Left cardiac atrium (tissue), 4 donors: Measurements from ENCODE around the gene PRLH. TPM values are rescaled to one million over a fixed set of nuclear protein-coding genes. Genes with fewer than 3 reads are reported as not detected.

Experiments used
- ATAC-seq, 2 donors: fragments of 200-7000 bp; cut with Tn5 transposase; one replicate each; pipeline ENCODE4 v1.9.1; 2020; ENCODE audit warnings: mild to moderate bottlenecking in 2 of 2, moderate library complexity in 2 of 2
- DNase-seq: peaks from one replicate; pipeline ENCODE4 v3.0.0-alpha.2; 2020
- intact Hi-C, 2 donors: fragments of 100-400 bp; cut with DNase I; formaldehyde crosslinking; loops; one replicate each; pipeline versions ENCODE4 v1.14.1 to v1.15.1; 2022 to 2023
- total RNA-seq, 2 donors: library from RNA; stranded (reverse); fragmentation: NEBNext Ultra II Directional; extraction: Animal tissue kit (Norgen Biotek cat#: 25700); gene quantifications; one replicate each; pipeline ENCODE4 v1.2.1, GENCODE V29; 2021
- donor health status: DM: no; HTN: yes; CAD: no.
- donor health status: DM: no; HTN: yes; CAD: no; lungs with severe emphysema.
- donor health status: DM: yes; HTN: yes; CAD: no.
- donor health status: Dilated cardiomyopathy.

Gene PRLH
- total RNA-seq, 2 donors from 2014 or later: not detected

DNA sequence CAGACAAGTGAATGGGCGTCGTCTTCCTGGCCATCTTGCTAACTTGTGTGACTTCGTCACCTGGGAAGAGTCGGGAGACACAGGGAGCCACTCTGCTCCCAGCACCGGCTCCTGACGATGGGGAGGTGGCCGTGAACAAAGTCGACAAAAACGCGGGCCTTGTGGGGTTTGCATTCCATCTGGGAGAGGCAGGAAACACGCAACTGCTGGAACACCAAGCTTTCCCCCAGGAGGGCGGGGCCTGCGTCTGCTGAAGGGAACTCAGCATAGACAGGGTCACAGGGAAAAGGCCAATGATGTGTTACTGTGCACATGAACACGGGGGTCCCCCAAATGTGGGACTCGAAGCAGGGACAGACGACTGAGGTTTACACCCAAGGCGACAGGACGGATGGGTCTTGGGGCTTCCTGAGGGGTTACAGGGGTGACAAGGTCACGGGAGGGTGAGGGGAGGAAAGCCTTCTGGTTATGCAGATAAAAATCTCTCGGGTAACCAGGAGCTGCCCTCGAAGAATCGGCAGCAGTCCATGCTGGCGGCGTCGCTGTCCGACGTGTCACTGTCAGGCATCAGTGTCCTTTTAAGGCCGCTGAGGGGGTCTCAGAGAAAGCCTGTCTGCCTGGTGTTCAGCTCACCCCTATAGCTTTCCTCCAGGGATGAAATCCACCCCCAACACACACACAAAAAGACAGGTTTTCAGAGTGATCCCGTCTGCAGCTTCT lies 28.2 kb upstream of the PRLH start:
- no peak for DNase-seq
- intact Hi-C loops: no loop called here
- no peak for ATAC-seq

DNA sequence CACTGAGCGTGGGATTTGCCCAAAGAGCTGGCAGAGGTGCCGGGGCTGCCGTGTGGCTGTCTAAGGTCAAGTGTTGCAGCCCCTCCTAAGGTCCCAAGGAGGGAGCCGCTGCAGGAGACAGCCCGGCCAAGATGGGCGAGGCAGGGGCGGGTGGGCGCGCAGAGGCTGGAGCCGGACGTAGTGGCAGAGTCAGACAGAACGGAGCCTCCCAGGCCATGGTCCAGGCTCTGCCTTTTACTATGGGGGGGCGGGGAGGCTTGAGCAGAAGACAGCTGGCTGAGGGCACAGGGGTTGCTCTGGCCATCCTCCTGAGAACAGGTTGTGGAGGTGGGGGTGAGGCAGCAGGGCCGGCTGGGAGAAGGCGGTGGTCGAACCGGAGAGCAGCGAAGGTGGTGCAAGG lies 27.5 kb upstream of the PRLH start:
- DNase-seq: no peak
- intact Hi-C loops: no loop called here
- no peak for ATAC-seq

DNA sequence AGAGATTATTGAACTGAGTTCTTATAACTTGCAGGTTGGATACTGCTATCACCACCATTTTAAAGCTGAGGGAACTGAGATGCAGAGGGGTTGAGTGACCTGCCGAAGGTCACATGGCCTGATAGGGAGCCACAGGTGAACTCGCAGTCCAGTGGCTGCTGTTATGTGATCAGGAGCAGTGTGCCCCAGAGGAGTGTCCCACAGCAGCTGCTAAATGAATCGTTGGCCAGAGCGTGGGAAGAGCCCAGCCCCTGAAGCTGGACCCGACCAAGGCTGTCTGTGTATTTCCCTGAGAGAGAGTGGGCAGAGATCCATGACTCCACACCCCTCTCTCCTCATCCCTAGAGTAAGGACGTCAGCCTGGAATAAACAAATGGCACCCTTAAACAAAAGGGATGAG lies 26.7 kb upstream of the PRLH start:
- intact Hi-C loops: no loop called here
- ATAC-seq (peak in 1 of 2 donors; percentile 25), DNase-seq (no peak)

DNA sequence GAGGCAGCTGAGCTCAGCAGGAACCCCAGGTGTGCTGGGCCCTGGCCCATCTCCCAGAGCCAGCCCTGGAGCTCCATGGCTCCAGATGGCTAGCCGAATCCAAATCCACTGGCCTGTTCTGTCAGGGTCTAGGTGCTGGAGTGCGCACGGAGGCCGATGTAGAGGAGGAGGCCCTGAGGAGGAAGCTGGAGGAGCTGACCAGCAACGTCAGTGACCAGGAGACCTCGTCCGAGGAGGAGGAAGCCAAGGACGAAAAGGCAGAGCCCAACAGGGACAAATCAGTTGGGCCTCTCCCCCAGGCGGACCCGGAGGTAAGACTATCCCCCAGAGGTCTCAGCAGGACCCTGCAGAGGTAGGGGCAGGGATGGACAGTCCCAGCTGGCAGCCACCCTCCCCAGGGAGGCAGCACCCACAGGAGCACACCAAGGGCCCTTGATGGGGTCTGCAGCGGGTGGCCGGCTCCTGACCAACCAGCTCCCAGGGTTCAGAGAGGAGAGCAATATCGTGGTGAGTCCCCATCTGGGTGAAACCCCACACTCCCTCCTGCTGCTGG lies 26.1 kb upstream of the PRLH start:
- intact Hi-C loops: no loop called here
- no peak for DNase-seq
- ATAC-seq: peak in 1 of 2 donors; percentile 29

DNA sequence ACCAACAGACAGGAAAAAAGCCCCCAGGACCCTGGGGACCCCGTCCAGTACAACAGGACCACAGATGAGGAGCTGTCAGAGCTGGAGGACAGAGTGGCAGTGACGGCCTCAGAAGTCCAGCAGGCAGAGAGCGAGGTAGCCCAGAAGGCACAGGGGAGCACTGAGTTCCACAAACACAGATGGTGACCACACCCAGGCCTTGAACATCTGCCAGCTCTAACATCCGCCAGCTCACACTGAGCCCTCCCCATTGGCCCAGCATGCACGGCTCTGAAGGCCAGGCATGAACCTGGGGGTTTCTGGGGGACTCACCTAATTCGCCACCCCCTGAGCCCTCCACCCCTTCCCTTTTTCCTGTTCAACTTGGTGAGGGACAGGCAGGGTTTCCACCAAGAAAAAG lies 25.6 kb upstream of the PRLH start:
- peak; percentile 19 to 87 for ATAC-seq
- peak; percentile 82 for DNase-seq
- intact Hi-C loops: no loop called here

DNA sequence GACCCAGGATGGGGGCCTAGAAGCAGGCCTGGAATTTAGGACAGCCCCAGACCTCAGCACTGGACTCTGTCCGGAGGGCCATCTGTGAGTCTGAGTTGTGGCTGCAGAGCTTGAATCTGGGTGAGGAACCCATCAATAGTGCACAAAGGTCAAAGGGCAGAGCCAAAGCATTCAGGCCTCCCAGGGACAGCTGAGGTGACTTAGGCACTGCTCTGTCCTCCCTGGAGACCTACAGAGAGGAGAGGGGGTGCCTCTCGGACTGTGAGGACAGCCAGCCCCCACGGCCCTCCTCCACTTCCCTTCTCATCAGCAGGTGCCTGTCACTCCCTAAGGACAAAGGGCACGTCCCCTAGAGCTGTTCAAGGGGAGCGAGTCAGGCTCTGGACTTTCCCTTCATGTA lies 25.1 kb upstream of the PRLH start:
- intact Hi-C loops: no loop called here
- ATAC-seq: no peak
- no peak for DNase-seq

DNA sequence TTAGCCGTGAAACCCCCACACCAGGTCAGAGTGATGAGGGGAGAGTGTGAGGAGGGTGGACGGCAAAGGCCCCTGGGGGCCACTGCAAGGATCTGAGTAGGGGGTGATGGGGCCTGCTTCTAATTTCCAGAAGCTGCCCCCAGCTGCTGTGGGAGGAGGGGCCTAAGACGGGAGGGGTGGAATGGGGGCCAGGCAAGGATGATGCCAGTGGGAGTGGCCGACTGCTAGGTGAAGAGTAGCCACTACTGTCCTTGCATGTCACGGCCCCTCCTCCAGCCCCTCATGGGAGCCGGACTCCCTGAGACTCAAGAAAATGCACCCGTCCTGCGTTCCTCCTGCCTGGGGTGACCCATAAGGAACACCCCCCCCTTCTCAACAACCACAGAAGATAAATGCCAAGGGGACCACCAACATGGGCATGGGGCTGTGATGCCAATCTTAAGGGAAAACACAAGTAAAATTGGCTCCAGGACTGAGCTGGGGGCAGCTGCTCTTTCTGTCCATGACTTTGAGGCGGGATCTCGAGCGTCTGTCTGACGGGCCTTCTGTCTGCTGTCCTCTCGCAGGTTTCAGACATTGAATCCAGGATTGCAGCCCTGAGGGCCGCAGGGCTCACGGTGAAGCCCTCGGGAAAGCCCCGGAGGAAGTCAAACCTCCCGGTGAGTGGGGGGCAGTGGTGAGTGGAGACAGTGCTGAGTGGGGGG lies 24.2 kb upstream of the PRLH start:
- ATAC-seq (no peak), DNase-seq (no peak)
- intact Hi-C loops: no loop called here

DNA sequence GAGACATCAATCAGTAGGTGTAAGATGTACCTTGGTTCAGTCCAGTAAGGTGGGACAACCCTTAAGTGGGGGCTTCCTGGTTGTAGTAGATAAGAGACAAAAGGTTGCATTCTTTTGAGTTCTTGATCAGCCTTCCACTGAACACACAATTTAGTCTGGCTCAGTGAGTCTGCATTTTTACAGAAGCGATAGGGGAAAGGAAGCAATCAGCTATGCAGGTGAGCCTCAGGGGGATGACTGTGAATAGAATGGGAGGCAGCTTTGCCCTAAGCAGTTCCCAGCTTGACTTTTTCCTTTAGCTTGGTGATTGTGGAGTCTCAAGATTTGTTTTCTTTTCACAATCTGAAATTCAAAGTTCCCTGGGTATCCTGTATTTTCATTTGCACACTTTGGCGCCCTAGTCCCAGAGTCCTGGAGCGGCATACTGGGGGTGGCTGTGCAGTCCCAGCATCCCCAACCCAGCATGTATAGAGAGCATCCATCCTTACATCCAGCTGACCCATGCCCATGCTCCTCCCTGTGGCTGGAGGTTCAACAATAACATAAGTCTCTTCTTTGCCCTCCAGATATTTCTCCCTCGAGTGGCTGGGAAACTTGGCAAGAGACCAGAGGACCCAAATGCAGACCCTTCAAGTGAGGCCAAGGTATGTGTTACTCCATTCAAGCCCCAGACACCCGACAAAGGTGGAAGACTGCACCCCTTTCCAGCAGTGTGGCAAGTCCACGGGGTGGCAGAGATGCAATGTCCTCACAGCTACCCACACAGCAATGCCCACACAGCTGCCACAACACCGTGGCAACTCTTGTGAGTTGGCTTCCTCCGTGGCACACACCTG lies 20.1 kb upstream of the PRLH start:
- ATAC-seq (no peak), DNase-seq (no peak)
- intact Hi-C loops: no loop called here

DNA sequence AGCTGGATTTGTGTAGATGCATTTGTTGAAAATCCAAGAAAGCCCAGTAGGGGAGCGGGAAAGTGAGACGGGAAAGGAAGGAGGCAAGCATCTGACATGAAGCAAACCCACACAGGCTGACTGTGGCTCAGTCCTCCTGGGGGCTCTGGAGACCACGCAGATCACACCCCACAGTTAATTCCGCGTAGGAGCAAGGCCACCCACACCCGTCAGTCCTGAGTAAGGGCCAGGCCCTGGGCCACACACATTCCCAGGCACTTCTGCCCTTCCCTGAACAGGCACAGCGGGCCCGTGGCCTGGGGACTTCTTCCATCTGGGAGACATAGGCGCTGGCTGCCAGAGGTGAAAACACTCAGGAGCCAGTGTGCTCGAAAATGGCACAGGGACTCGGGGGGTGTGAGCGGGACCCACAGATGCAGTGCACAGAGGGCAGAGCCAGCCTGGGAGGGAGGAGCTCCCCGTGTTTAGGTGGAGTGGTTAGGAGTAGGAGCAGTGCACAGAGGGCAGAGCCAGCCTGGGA lies 19.4 kb upstream of the PRLH start:
- ATAC-seq (no peak), DNase-seq (no peak)
- intact Hi-C loops: no loop called here

DNA sequence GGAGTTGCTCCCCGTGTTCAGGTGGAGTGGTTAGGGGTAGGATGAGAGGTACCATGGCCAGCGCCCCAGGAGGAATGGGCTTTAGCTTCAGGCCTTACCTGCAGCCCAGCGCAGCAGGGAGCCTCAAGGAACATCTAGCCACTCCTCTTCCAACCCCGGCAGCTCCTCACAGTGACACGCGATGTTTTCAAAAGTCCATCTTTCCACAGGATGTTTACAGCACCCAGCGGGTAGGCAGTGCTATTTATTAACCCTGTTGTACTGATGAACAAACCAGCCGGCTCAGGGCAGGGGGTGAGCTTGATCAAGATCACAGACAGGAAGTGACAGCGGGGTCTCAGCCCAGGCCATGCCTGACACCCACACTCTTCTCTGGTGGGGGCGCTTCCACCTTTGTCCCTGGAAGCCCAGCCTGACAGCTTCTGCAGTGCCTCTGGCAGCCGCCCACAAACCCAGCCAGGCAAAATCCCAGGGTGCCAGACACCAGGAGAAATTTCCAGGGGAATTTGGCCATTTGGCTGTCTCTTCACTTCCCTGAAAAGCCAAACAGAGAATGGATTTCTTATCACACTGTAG lies 18.4 kb upstream of the PRLH start:
- intact Hi-C loops: no loop called here
- DNase-seq (no peak), ATAC-seq (no peak)

DNA sequence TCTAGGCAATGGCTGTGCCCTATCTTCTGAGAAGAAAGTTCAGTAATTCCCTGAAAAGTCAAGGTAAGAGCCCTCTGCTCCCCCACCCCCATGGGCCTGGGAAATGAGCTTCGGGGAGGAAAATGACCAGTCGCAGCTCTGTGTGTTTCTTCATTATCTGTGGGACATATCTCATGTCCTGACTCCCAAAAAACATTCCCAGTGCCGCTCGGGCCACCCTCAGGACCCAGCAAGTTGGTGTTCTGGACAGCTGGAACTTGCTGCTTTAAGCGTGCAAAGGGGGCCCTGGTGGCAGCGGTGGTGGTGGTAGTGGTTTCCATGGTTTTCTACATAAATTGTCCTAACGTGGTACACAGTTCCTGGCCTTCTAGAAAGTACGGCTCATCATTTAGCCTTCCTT lies 17.2 kb upstream of the PRLH start:
- ATAC-seq (no peak), DNase-seq (no peak)
- intact Hi-C loops: no loop called here

DNA sequence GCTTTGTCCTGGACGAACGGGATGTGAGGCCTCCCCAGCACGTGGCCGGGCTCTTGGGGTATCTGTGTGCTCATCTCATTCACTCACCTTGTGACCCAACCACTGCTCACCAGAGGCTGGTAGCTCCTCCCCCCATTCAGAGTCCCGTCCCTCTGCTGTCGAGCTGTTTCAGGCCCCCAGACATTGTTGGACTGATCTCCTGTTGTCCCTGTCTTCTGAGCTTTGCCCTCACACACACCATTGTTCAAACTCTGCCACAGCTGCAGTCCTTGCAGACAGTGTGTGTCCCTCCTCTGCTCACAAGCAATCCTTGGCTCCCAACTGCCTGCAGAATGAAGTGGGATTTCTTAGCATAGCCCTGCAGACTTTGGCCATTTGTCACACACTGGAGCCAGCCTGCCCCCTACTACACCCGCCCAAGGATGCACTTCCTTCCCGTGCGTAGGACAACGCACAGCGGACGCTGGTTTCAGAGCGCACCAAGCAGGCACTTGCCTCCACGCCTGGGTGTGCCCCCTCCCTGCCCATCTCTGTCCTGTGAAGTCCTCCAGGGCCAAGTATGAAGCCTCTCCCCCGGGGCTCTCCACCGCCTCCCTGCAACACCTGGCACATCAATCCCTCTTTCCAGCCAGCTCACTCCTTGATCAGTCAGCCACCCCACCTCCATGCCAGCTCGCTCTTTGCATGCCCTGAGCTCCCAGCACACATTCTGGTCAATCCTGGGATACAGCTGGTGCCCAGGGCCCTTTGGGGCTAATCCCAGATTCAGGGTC lies 16.5 kb upstream of the PRLH start:
- DNase-seq: no peak
- ATAC-seq: peak; percentile 24 to 51
- intact Hi-C loops: no loop called here

DNA sequence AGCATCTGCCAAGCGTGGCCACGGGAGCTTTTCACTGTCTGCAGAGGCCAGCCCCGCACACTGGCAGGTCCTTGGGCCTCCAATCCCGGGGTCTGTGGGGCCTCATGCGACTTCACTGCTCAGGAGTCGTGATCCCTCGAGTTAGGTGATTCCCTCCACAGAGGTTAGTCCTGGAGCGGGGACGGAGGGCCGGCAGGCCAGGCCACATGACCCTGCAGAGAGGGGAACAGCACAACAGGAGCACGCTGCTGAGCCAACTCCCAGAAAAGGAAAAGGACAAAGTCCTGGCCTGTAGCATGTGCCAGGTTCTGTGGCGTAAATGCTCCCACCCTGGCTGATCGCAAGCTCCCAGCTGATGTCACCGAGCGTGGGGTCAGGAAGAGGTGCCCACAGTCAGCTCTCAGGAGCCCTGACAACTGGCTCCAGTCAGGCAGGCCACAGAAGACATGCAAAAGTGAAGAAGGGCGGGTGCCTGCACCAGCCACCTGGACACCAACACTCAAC lies 15.3 kb upstream of the PRLH start:
- DNase-seq (no peak), ATAC-seq (no peak)
- intact Hi-C loops: no loop called here

DNA sequence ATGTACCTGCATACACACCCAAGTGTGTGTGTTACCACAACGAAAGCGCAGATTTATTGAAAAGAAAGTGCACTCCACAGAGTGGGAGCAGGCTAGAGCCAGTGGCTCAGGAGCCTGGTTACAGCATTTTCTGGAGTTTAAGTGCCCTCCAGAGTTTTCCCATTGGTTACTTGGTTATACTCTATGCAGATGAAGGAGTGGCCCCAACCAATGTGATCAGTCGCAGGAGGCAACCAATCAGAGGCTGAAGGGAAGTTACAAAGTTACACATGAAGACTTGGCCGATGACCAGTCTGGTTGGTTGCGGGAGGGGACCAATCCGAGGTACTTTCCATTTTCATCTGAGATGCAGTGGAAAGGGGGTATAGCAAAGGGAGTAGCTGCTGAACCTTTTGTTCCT lies 13.5 kb upstream of the PRLH start:
- DNase-seq (no peak), ATAC-seq (no peak)
- intact Hi-C loops: no loop called here

DNA sequence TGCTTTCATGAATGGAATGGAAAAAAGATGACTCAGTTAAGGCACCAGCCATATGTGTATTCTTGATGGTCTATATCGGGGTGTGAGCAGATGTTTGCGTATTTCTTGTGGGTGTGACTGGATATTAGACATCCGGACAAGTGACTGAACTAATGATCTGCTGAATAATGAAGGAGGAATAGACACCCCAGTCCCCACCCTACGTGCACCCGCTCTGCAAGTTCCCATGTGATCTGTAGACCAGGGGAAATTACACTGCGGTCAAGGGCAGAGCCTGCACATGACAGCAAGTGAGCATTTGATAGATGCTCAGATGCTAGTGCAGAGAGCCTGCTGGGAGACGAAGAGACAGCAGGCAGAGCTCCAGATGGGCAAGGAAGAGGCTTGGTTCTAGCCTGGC lies 12.4 kb upstream of the PRLH start:
- ATAC-seq (no peak), DNase-seq (no peak)
- intact Hi-C loops: no loop called here

DNA sequence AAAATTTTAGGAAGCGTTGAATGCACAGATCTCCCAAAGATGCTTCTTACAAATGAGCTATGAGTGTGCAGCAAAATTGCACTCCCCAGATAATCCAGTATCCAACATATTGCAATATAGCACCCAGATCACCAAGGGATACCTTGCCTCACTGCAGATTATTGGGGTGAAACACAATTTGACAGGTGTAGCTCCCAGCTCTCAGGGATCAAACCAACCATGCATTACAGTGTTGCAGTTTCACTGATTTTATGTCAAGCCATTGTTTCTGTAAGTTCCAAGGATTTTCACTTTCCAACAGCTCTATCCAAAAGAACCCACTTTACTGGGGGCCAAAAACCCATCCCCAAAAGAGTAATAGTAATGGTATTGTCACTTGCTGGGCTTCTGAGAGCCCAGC lies 10.8 kb upstream of the PRLH start:
- intact Hi-C loops: no loop called here
- ATAC-seq: no peak

DNA sequence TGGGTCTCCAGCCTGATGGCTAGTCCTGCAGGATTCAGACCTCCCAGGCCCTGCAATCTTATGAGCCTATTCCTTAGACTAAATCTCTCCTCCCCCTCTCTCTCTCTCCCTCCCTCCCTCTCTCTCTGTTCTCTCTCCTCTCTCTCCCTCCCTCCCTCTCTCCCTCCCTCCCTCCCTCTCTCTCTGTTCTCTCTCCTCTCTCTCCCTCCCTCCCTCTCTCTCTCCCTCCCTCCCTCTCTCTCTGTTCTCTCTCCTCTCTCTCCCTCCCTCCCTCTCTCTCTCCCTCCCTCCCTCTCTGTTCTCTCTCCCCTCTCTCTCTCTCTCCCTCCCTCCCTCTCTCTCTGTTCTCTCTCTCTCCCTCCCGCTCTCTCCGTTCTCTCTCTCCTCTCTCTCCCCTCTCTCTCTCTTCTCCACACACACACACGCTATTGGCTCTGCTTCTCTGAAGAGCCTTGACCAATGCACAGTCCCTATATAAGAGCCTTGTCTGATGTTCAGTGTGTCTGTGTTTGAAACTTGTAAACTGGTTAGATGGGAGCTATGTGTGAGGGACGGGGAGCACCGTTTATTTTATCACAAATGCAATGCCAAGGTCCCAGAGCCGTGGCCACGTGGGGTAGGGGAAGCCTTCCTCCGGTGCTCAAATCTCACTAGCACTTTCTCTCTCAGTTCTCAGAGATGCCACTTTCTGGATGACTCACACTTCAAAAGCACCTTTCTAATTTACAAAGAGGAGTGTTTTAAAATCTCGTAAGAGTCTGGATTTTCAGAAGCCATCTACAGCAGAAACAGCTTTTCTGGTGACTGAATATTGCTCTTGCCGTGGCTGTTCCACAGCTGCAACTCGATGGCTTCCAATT lies 9.4 kb upstream of the PRLH start:
- ATAC-seq: peak in 1 of 2 donors; percentile 23
- DNase-seq: no peak
- intact Hi-C loops: no loop called here

More for the DNA sequence above, 10.8 kb upstream of the PRLH start:
- no peak for DNase-seq

DNA sequence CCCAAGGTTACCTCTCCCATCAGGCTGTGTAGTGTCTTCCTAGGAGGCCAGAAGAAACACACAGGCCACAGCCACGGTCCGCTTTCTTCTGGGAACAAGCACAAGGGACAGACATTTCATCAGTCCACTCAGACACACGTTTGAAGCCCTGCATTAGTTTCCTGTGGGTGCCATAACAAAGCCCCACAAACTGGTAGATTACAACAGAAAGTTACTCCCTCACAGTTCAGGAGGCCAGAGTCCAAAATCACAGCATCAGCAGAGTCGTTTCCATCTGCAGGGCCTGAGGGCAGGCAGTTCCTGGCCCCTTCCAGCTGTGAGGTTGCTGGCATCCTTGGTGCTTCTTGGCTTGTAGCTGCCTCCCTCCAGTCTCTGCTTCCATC lies 8.8 kb upstream of the PRLH start:
- intact Hi-C loops: no loop called here
- DNase-seq (no peak), ATAC-seq (no peak)
